Smooth muscle cell (in vitro differentiated cells): ENCODE data around the gene STAG1. TPM values are rescaled to one million over a fixed set of nuclear protein-coding genes. Genes with fewer than 3 reads are reported as not detected.
A peak's percentile ranks its signal among the peaks of the same experiment; 100 is the strongest.

ENCODE experiments used
- DNase-seq: peaks from one replicate; lab custom pipeline; 2025; ENCODE audit not compliant: unreplicated experiment; lab: John Stamatoyannopoulos, UW
- H2AFZ ChIP-seq: fragments of 200-600 bp; sonication (generic); 2 replicates; pipeline ENCODE4 v1.6.0; 2016; ENCODE audit warnings: antibody characterized with exemption, low read depth, mild to moderate bottlenecking
- H3F3A ChIP-seq: fragments of 200-600 bp; sonication (generic); 2 replicates; pipeline ENCODE4 v1.6.0; 2017; ENCODE audit warnings: antibody characterized with exemption, low read depth
- H3K27ac ChIP-seq: fragments of 200-600 bp; sonication (generic); 2 replicates; pipeline ENCODE4 v1.5.1; 2016; ENCODE audit warnings: low read depth, mild to moderate bottlenecking
- H3K27me3 ChIP-seq: fragments of 200-600 bp; sonication (generic); 2 replicates; pipeline ENCODE4 v1.6.1; 2016; ENCODE audit warnings: low read depth, mild to moderate bottlenecking
- H3K36me3 ChIP-seq: fragments of 200-600 bp; sonication (generic); 2 replicates; pipeline ENCODE4 v1.5.1; 2016; ENCODE audit warnings: low read depth
- H3K4me1 ChIP-seq: fragments of 200-600 bp; sonication (generic); 2 replicates; pipeline ENCODE4 v1.5.1; 2016; ENCODE audit warnings: low read depth
- H3K4me2 ChIP-seq: fragments of 200-600 bp; sonication (generic); 2 replicates; pipeline ENCODE4 v1.6.0; 2016; ENCODE audit warnings: mild to moderate bottlenecking
- H3K4me3 ChIP-seq: fragments of 200-600 bp; sonication (generic); 2 replicates; pipeline ENCODE4 v1.5.1; 2016; ENCODE audit warnings: mild to moderate bottlenecking
- H3K79me2 ChIP-seq: fragments of 200-600 bp; sonication (generic); 2 replicates; pipeline ENCODE4 v1.6.0; 2016; ENCODE audit warnings: low read depth, mild to moderate bottlenecking
- H3K9ac ChIP-seq: fragments of 200-600 bp; sonication (generic); 2 replicates; pipeline ENCODE4 v1.6.0; 2016; ENCODE audit warnings: low read depth
- H3K9me3 ChIP-seq: fragments of 200-600 bp; sonication (generic); replicated peaks from 2 replicates; pipeline ENCODE4 v1.5.1; 2016; ENCODE audit warnings: low read depth
- H4K20me1 ChIP-seq: fragments of 200-600 bp; sonication (generic); 2 replicates; pipeline ENCODE4 v1.6.0; 2016; ENCODE audit warnings: low read depth
- CTCF ChIP-seq: fragments of 200-600 bp; sonication (generic); IDR thresholded peaks from 2 replicates; pipeline ENCODE4 v1.5.1; 2017; ENCODE audit warnings: borderline replicate concordance, mild to moderate bottlenecking, antibody characterized with exemption; ENCODE audit not compliant: insufficient read depth, poor library complexity, severe bottlenecking
- WGBS: methylation state at CpG from one replicate; pipeline ENCODE4 v1.1.7; 2016; ENCODE audit warnings: low lambda C conversion rate; 5-methylcytosine and 5-hydroxymethylcytosine counted together
- polyA plus RNA-seq: library from polyadenylated mRNA; unstranded; fragments of >200 nt; fragmentation: Nextera tagmentation; extraction: Ambion mirVana; gene quantifications from 2 replicates; pipeline ENCODE4 v1.2.1, GENCODE V29; 2016
- total RNA-seq: library from RNA; depleted of rRNA; stranded (reverse); fragments of >200 nt; gene quantifications from 2 replicates; pipeline ENCODE4 v1.2.3, GENCODE V29; 2014

Gene STAG1
- total and polyA plus RNA-seq, 2 experiments from 2014 or later, result 14.6 to 29.5 TPM

GRCh38 chr3:136396916-136397315 is 355.3 kb downstream of the STAG1 start:
- no peak for DNase-seq
- Histone ChIP-seq H3K36me3 (no peaks in the 10 kb centered on the region), H3K9ac (no peak overlapping the region), H4K20me1 (no peaks in the 10 kb centered on the region), H3K27ac (peak overlapping the region; percentile 22), H3K4me2 (no peak overlapping the region), H3K4me1 (no peaks in the 10 kb centered on the region), H3K27me3 (no peaks in the 10 kb centered on the region), H2AFZ (no peak overlapping the region), H3K9me3 (no peaks in the 10 kb centered on the region), H3K4me3 (no peak overlapping the region), H3F3A (no peaks in the 10 kb centered on the region), H3K79me2 (no peaks in the 10 kb centered on the region)
- no peak for TF ChIP-seq CTCF

GRCh38 chr3:136390574-136390973 is 361.6 kb downstream of the STAG1 start:
- no peak overlapping the region for H3K9ac ChIP-seq
- no peaks in the 10 kb centered on the region for H3K79me2 ChIP-seq
- no peak overlapping the region for H2AFZ ChIP-seq
- no peak overlapping the region for H3K4me3 ChIP-seq
- H3K4me1 ChIP-seq, result no peaks in the 10 kb centered on the region
- DNase-seq, result no peak
- H3K4me2 ChIP-seq, result no peak overlapping the region
- no peak for TF ChIP-seq CTCF
- H3K36me3 ChIP-seq, result no peaks in the 10 kb centered on the region
- no peaks in the 10 kb centered on the region for H3K9me3 ChIP-seq
- H3K27ac ChIP-seq, result no peak overlapping the region
- 65% methylated on average over 3 of the region's 3 CpGs for WGBS
- H3K27me3 ChIP-seq, result no peaks in the 10 kb centered on the region
- no peaks in the 10 kb centered on the region for H3F3A ChIP-seq
- no peaks in the 10 kb centered on the region for H4K20me1 ChIP-seq

- Histone ChIP-seq H3K9ac (no peak overlapping the region), H3K9me3 (no peaks in the 10 kb centered on the region), H3K4me3 (no peak overlapping the region), H3K4me1 (no peaks in the 10 kb centered on the region), H2AFZ (no peak overlapping the region), H3K36me3 (no peaks in the 10 kb centered on the region), H3K27ac (no peak overlapping the region), H3K4me2 (no peak overlapping the region), H3F3A (no peaks in the 10 kb centered on the region), H4K20me1 (no peaks in the 10 kb centered on the region), H3K79me2 (no peaks in the 10 kb centered on the region), H3K27me3 (no peaks in the 10 kb centered on the region)
- TF ChIP-seq CTCF, result no peak
- WGBS, result 77% methylated on average over 1 of the region's 1 CpG
- no peak for DNase-seq
These were observed 365.1 kb downstream of the STAG1 start for GRCh38 chr3:136387031-136387430.

- Histone ChIP-seq H3K9me3 (no peaks in the 10 kb centered on the region), H3K4me1 (no peaks in the 10 kb centered on the region), H3K36me3 (no peaks in the 10 kb centered on the region), H3K4me3 (no peak overlapping the region), H3K27ac (no peak overlapping the region), H3F3A (no peaks in the 10 kb centered on the region), H4K20me1 (no peaks in the 10 kb centered on the region), H3K4me2 (no peak overlapping the region), H3K79me2 (no peaks in the 10 kb centered on the region), H3K27me3 (no peaks in the 10 kb centered on the region), H2AFZ (no peak overlapping the region), H3K9ac (no peak overlapping the region)
- DNase-seq, result no peak
- no peak for TF ChIP-seq CTCF
- WGBS, result 94% methylated on average over 2 of the region's 2 CpGs
These were observed 366.7 kb downstream of the STAG1 start for GRCh38 chr3:136385457-136385856.
